SK-N-SH treated with all-trans-retinoic acid at 6 μM for 48 hours (cell line): ENCODE measurements around the gene LYG2.
"Not testable (repeated sequence)": the region's sequence is repeated elsewhere in the genome, so short reads cannot be mapped to it uniquely, and the experiment has no call there.

ENCODE experiments used
- ATAC-seq: fragments of 200-7000 bp; cut with Tn5 transposase; 3 replicates; pipeline ENCODE4 v1.9.1; 2020; ENCODE audit warnings: mild to moderate bottlenecking, moderate library complexity
- CSDC2 ChIP-seq: fragments of 250-450 bp; sonication (Bioruptor Pico); IDR thresholded peaks from 2 replicates; pipeline ENCODE4 v1.5.0; 2020; ENCODE audit warnings: mild to moderate bottlenecking, moderate library complexity
- ESRRG ChIP-seq: fragments of 250-450 bp; sonication (Bioruptor Pico); IDR thresholded peaks from 2 replicates; pipeline ENCODE4 v1.6.1; 2021; ENCODE audit warnings: mild to moderate bottlenecking
- GLIS3 ChIP-seq: fragments of 250-450 bp; sonication (Bioruptor Pico); IDR thresholded peaks from 2 replicates; pipeline ENCODE4 v1.5.0; 2020; ENCODE audit warnings: mild to moderate bottlenecking, moderate library complexity
- ISL1 ChIP-seq: fragments of 250-450 bp; sonication (Bioruptor Pico); IDR thresholded peaks from 2 replicates; pipeline ENCODE4 v2.1.2; 2022; ENCODE audit warnings: mild to moderate bottlenecking, moderate library complexity
- OSR1 ChIP-seq: fragments of 250-450 bp; sonication (Bioruptor Pico); IDR thresholded peaks from 2 replicates; pipeline ENCODE4 v1.8.0; 2022; ENCODE audit warnings: moderate library complexity, mild to moderate bottlenecking, inconsistent platforms
- PPARA ChIP-seq: fragments of 250-450 bp; sonication (Bioruptor Pico); IDR thresholded peaks from 2 replicates; pipeline ENCODE4 v1.5.0; 2020; ENCODE audit warnings: mild to moderate bottlenecking, borderline replicate concordance
- RARB ChIP-seq: fragments of 250-450 bp; sonication (Bioruptor Pico); IDR thresholded peaks from 2 replicates; pipeline ENCODE4 v1.8.0; 2021; ENCODE audit warnings: mild to moderate bottlenecking, moderate library complexity
- SNAI2 ChIP-seq: fragments of 250-450 bp; sonication (Bioruptor Pico); IDR thresholded peaks from 2 replicates; pipeline ENCODE4 v1.5.0; 2020; ENCODE audit warnings: mild to moderate bottlenecking, moderate library complexity
- TCF4 ChIP-seq: fragments of 250-450 bp; sonication (Bioruptor Pico); IDR thresholded peaks from 2 replicates; pipeline ENCODE4 v1.8.0; 2021; ENCODE audit warnings: mild to moderate bottlenecking, moderate library complexity, borderline replicate concordance
- TOX ChIP-seq: fragments of 250-450 bp; sonication (Bioruptor Pico); IDR thresholded peaks from 2 replicates; pipeline ENCODE4 v1.8.0; 2021; ENCODE audit warnings: mild to moderate bottlenecking, moderate library complexity, borderline replicate concordance
- ZC3H10 ChIP-seq: fragments of 250-450 bp; sonication (Bioruptor Pico); IDR thresholded peaks from 2 replicates; pipeline ENCODE4 v1.5.1; 2021; ENCODE audit warnings: mild to moderate bottlenecking, moderate library complexity
- ZFP3 ChIP-seq: fragments of 250-450 bp; sonication (Bioruptor Pico); IDR thresholded peaks from 2 replicates; pipeline ENCODE4 v1.5.0; 2020; ENCODE audit warnings: mild to moderate bottlenecking, moderate library complexity
- ZFP30 ChIP-seq: fragments of 450-650 bp; formaldehyde crosslinking; IDR thresholded peaks from 2 replicates; pipeline ENCODE4 v1.5.0; 2022; ENCODE audit warnings: mild to moderate bottlenecking, moderate library complexity
- ZNF565 ChIP-seq: fragments of 450-650 bp; formaldehyde crosslinking; conservative IDR thresholded peaks from 2 replicates; pipeline ENCODE4 v1.5.0; 2020; ENCODE audit warnings: low read depth, mild to moderate bottlenecking, moderate library complexity
- ZNF8 ChIP-seq: fragments of 450-650 bp; formaldehyde crosslinking; IDR thresholded peaks from 2 replicates; pipeline ENCODE4 v1.5.0; 2020; ENCODE audit warnings: mild to moderate bottlenecking, moderate library complexity
- TF ChIP-seq, protein P1 (sequence below): fragments of 250-450 bp; sonication (Bioruptor Pico); IDR thresholded peaks from 2 replicates; pipeline ENCODE4 v1.5.1; 2021; ENCODE audit warnings: mild to moderate bottlenecking, moderate library complexity
- TF ChIP-seq, protein P2 (sequence below): fragments of 250-450 bp; sonication (Bioruptor Pico); IDR thresholded peaks from 2 replicates; pipeline ENCODE4 v1.8.0; 2020; ENCODE audit warnings: mild to moderate bottlenecking, moderate library complexity, borderline replicate concordance
- TF ChIP-seq, protein P3 (sequence below): fragments of 250-450 bp; sonication (Bioruptor Pico); IDR thresholded peaks from 2 replicates; pipeline ENCODE4 v1.5.0; 2020; ENCODE audit warnings: mild to moderate bottlenecking, moderate library complexity
- TF ChIP-seq, protein P4 (sequence below): fragments of 250-450 bp; sonication (Bioruptor Pico); IDR thresholded peaks from 2 replicates; pipeline ENCODE4 v1.5.1; 2020; ENCODE audit warnings: low read depth, mild to moderate bottlenecking, moderate library complexity

The LYG2 gene

DNA sequence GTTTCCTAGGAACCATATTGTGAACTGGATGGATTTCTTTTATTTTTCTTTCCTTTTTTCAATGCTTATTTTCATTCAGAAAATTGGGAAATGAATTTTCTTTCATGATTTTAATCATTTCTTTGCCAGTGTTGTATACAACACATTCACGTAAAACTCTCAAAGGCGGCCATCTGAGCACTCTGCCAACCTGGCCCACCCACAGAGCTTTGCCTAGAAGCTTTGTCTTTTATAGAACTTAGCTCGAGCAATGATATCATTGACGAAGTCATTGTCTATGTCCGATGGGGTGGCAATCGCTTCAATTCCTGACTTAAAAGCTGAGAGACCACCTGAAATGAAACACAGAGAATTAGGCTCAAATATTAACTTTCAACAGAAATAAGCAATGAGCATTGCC is 13.3 kb downstream of the LYG2 start:
- TF ChIP-seq, protein P1, sequence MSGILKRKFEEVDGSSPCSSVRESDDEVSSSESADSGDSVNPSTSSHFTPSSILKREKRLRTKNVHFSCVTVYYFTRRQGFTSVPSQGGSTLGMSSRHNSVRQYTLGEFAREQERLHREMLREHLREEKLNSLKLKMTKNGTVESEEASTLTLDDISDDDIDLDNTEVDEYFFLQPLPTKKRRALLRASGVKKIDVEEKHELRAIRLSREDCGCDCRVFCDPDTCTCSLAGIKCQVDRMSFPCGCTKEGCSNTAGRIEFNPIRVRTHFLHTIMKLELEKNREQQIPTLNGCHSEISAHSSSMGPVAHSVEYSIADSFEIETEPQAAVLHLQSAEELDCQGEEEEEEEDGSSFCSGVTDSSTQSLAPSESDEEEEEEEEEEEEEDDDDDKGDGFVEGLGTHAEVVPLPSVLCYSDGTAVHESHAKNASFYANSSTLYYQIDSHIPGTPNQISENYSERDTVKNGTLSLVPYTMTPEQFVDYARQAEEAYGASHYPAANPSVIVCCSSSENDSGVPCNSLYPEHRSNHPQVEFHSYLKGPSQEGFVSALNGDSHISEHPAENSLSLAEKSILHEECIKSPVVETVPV (CRISPR knock-in tag) = no peak
- TF ChIP-seq CSDC2 (CRISPR knock-in tag) = no peak
- TF ChIP-seq, protein P2, sequence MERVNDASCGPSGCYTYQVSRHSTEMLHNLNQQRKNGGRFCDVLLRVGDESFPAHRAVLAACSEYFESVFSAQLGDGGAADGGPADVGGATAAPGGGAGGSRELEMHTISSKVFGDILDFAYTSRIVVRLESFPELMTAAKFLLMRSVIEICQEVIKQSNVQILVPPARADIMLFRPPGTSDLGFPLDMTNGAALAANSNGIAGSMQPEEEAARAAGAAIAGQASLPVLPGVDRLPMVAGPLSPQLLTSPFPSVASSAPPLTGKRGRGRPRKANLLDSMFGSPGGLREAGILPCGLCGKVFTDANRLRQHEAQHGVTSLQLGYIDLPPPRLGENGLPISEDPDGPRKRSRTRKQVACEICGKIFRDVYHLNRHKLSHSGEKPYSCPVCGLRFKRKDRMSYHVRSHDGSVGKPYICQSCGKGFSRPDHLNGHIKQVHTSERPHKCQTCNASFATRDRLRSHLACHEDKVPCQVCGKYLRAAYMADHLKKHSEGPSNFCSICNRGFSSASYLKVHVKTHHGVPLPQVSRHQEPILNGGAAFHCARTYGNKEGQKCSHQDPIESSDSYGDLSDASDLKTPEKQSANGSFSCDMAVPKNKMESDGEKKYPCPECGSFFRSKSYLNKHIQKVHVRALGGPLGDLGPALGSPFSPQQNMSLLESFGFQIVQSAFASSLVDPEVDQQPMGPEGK = no peak
- TF ChIP-seq ZFP30 (CRISPR knock-in tag) = no peak
- no peak for TF ChIP-seq ISL1 (CRISPR knock-in tag)
- no peak for TF ChIP-seq GLIS3 (CRISPR knock-in tag)
- TF ChIP-seq TOX (CRISPR knock-in tag) = no peak
- TF ChIP-seq ZNF565 = no peak
- no peak for TF ChIP-seq ZNF8 (CRISPR knock-in tag)
- no peak for TF ChIP-seq ZFP3 (CRISPR knock-in tag)
- TF ChIP-seq OSR1 (CRISPR knock-in tag) = no peak
- TF ChIP-seq, protein P3, sequence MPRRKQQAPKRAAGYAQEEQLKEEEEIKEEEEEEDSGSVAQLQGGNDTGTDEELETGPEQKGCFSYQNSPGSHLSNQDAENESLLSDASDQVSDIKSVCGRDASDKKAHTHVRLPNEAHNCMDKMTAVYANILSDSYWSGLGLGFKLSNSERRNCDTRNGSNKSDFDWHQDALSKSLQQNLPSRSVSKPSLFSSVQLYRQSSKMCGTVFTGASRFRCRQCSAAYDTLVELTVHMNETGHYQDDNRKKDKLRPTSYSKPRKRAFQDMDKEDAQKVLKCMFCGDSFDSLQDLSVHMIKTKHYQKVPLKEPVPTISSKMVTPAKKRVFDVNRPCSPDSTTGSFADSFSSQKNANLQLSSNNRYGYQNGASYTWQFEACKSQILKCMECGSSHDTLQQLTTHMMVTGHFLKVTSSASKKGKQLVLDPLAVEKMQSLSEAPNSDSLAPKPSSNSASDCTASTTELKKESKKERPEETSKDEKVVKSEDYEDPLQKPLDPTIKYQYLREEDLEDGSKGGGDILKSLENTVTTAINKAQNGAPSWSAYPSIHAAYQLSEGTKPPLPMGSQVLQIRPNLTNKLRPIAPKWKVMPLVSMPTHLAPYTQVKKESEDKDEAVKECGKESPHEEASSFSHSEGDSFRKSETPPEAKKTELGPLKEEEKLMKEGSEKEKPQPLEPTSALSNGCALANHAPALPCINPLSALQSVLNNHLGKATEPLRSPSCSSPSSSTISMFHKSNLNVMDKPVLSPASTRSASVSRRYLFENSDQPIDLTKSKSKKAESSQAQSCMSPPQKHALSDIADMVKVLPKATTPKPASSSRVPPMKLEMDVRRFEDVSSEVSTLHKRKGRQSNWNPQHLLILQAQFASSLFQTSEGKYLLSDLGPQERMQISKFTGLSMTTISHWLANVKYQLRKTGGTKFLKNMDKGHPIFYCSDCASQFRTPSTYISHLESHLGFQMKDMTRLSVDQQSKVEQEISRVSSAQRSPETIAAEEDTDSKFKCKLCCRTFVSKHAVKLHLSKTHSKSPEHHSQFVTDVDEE (CRISPR knock-in tag) = no peak
- ATAC-seq = no peak

DNA sequence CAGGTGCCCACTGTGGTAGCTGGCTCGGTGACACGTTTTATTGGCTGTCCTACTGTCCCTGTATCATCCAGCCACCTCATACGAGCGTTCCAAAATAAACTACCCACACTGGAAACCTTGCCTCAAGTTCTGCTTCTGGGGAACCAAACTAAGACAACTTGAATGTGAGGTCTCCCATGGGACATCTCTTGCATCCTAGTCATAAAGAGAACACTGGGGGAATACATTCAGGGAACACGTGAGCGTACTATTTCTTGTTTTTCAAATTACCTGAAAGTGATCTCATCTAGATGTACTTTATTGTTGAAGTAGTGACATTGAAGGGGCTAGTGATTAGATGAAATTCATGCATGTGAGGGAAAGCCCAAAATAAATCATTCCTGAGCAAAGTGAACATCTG is 15.0 kb downstream of the LYG2 start:
- TF ChIP-seq, protein P4, sequence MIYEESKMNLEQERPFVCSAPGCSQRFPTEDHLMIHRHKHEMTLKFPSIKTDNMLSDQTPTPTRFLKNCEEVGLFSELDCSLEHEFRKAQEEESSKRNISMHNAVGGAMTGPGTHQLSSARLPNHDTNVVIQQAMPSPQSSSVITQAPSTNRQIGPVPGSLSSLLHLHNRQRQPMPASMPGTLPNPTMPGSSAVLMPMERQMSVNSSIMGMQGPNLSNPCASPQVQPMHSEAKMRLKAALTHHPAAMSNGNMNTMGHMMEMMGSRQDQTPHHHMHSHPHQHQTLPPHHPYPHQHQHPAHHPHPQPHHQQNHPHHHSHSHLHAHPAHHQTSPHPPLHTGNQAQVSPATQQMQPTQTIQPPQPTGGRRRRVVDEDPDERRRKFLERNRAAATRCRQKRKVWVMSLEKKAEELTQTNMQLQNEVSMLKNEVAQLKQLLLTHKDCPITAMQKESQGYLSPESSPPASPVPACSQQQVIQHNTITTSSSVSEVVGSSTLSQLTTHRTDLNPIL (CRISPR knock-in tag) = no peak
- TF ChIP-seq RARB (CRISPR knock-in tag) (no peak), TCF4 (CRISPR knock-in tag) (no peak), ZNF8 (CRISPR knock-in tag) (no peak), ZFP30 (CRISPR knock-in tag) (no peak), ZC3H10 (CRISPR knock-in tag) (no peak), PPARA (CRISPR knock-in tag) (no peak), CSDC2 (CRISPR knock-in tag) (no peak)
- TF ChIP-seq, protein P1 (CRISPR knock-in tag) = no peak
- TF ChIP-seq, protein P2 = no peak
- ATAC-seq = no peak

DNA sequence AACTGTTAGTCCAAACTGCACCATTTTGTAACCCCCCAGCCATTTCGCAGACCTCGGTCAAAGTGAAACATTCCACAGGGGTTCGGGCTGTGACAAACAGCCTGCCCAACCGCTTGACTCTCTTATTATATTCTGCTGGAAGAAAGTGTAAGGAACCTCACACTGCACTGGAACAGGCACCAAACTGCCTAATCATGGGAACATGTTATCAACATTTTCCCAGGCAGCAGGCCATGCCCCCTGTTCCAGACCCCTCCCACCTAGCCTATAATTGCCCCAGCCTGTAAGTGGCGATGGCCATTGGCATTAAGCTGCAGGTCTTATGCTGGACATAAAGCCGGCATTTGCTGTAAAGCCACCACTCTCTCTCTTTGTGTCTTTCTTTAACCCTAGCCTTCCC is 16.9 kb downstream of the LYG2 start:
- TF ChIP-seq PPARA (CRISPR knock-in tag) (no peak), SNAI2 (CRISPR knock-in tag) (no peak), ESRRG (CRISPR knock-in tag) (no peak), OSR1 (CRISPR knock-in tag) (no peak), ZNF565 (no peak), ISL1 (CRISPR knock-in tag) (no peak), ZFP30 (CRISPR knock-in tag) (no peak), ZFP3 (CRISPR knock-in tag) (no peak)
- TF ChIP-seq, protein P1 (CRISPR knock-in tag) = no peak
- TF ChIP-seq, protein P2 = no peak
- ATAC-seq = no peak

DNA sequence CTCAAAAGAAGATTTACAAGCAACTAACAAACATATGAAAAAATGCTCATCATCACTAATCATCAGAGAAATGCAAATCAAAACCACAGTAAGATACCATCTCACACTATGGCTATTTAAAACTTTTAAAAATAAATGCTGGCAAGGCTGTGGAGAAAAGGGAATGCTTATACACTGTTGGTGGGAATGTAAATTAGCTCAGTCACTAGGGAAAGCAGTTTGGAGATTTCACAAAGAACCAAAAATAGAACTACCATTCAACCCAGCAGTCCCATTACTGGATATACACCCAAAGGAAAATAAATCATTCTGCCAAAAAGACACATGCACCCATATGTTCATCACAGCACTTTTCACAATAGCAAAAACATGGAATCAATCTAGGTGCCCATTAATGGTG is 22.3 kb downstream of the LYG2 start:
- ATAC-seq = not testable (repeated sequence)
